DMS53 treated with DMSO at 0.1 percent for 48 hours (cell line): ENCODE measurements around the gene HIBADH.

Experiments
- DNase-seq: peaks from one replicate; lab custom pipeline; 2025; ENCODE audit not compliant: unreplicated experiment; lab: John Stamatoyannopoulos, UW

The HIBADH gene

GRCh38 chr7:27551803-27552400 lies 110.8 kb downstream of the HIBADH start:
- no peak for DNase-seq

- no peak for DNase-seq
These were observed 113.1 kb downstream of the HIBADH start for GRCh38 chr7:27549606-27550005.

GRCh38 chr7:27548304-27548703 lies 114.4 kb downstream of the HIBADH start:
- DNase-seq, result no peak

- no peak for DNase-seq
These were observed 115.3 kb downstream of the HIBADH start for GRCh38 chr7:27547401-27547800.

- peak; percentile 22 for DNase-seq
These were observed 116.1 kb downstream of the HIBADH start for GRCh38 chr7:27546610-27547009.

- no peak for DNase-seq
These were observed 126.9 kb downstream of the HIBADH start for GRCh38 chr7:27535795-27536194.

- no peak for DNase-seq
These were observed 129.0 kb downstream of the HIBADH start for GRCh38 chr7:27533652-27534081.

GRCh38 chr7:27532314-27532713 lies 130.4 kb downstream of the HIBADH start:
- DNase-seq, result no peak

GRCh38 chr7:27527348-27527714 lies 135.4 kb downstream of the HIBADH start:
- DNase-seq, result no peak

GRCh38 chr7:27526611-27527347 lies 135.9 kb downstream of the HIBADH start:
- no peak for DNase-seq

GRCh38 chr7:27526131-27526530 lies 136.6 kb downstream of the HIBADH start:
- no peak for DNase-seq

- no peak for DNase-seq
These were observed 139.4 kb downstream of the HIBADH start for GRCh38 chr7:27523321-27523720.

- DNase-seq, result no peak
These were observed 140.1 kb downstream of the HIBADH start for GRCh38 chr7:27522566-27522965.

- DNase-seq, result no peak
These were observed 141.6 kb downstream of the HIBADH start for GRCh38 chr7:27520815-27521790.

- no peak for DNase-seq
These were observed 142.8 kb downstream of the HIBADH start for GRCh38 chr7:27519793-27520469.

GRCh38 chr7:27518561-27519350 lies 143.9 kb downstream of the HIBADH start:
- DNase-seq, result no peak

GRCh38 chr7:27516421-27516820 lies 146.3 kb downstream of the HIBADH start:
- no peak for DNase-seq

GRCh38 chr7:27515933-27516332 lies 146.8 kb downstream of the HIBADH start:
- DNase-seq, result no peak

GRCh38 chr7:27514861-27515260 lies 147.8 kb downstream of the HIBADH start:
- DNase-seq, result no peak

- DNase-seq, result no peak
These were observed 148.8 kb downstream of the HIBADH start for GRCh38 chr7:27513885-27514284.
